GM21717 (cell line): ENCODE data around the gene CLINT1.
"Not testable (repeated sequence)": the region's sequence is repeated elsewhere in the genome, so short reads cannot be mapped to it uniquely, and the experiment has no call there.

Experiments used
- ATAC-seq: cut with Tn5 transposase; IDR thresholded peaks from one replicate; pipeline ENCODE4 v1.9.1; 2021; ENCODE audit warnings: mild to moderate bottlenecking, moderate library complexity; ENCODE audit not compliant: unreplicated experiment

CLINT1 gene

DNA sequence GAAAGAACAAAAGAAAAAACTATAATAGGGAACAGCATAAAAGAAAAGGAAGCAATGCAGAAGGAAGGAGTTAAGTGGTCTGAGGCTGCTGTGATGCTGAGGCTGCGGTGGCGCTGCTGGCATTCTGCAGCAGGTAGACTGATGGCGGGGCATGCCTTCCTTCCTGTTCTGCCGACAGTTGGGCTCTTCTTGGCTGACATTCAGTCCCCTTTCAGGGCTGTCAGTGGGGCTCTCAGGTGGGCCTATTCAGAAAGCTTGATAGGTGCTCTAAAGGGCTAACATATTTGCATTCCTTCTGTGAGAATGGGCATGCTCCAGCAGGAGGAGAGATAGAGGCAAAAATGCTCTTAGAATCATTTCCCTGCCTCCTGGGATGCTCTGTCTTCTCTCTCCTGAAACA, 5.1 kb upstream of the CLINT1 start:
- ATAC-seq = no peak

DNA sequence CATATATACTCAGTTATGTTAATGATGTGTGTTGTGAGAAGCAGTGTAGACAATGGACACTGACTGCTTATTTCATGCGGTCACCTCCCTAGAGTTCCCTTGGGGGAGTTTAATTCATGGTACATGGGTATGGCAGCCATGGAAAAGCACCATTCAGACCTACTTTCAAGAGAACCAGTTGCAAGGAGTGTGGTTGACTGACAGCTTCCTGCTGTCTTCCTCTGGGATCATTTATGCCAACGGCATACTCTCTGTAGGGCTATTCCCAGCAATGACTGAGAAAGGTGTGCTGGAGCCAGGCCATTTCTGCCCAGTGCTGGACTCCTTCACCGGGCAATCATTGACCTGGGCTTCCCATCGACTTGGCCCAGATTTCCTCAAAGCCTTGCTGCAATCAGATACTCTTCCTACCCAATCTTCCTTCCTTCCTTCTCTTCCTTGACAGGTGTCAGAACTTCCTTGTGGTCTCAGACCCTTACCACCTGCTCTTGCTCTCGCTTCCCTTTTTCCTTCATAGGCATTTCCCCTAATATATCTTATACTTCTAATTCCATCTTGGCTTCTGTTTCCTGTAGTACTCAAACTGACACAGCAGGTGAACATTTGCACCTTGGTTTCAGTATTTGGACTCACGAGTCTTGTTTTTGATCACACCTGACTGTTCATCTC, 3.4 kb upstream of the CLINT1 start:
- ATAC-seq = no peak

DNA sequence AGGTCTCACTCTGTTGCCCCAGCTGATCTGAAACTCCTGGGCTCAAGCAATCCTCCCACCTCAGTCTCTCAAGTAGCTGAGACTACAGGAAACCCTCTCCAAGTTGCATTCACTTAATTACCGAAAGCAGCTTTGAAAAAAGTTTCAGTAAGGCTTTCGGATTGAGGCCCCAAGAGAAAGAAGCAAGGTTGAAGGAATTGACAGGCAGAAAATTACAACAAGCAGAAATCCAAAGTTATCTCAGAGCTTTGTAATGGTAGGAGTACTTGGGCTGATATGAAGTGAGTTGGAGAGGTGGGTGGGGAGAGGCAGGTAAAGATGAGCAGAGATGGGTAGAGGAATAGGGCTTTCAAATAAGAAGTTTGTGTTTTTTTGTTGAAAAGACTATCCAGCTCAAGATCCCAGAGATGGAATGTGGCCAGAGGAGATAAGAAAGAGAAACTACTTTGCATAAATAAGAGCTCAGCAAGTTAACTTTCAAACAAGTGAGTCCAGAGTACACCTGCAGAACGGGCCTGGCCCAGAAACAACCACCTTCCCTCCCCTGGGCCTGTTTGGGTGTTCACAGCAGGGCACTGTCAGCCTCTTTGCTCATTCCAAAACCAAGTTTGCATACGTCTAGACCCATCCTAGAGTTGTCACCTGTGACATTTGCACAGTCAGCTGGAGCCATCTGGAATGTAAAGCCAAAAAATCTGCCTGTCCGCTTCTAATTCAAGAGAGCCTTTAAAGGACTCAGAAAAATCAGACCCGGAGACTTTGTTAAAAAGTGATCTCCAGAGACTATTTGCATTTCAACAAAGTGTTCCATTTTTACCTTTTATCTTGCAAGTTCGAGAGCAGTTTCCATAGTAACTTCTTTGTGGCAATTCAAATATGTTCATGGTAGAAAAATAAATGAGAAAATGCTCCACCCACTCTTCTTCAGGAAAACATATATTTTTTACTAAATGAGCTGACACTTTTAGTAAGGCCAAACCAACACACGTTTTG, 2.2 kb upstream of the CLINT1 start:
- ATAC-seq = peak; percentile 81

DNA sequence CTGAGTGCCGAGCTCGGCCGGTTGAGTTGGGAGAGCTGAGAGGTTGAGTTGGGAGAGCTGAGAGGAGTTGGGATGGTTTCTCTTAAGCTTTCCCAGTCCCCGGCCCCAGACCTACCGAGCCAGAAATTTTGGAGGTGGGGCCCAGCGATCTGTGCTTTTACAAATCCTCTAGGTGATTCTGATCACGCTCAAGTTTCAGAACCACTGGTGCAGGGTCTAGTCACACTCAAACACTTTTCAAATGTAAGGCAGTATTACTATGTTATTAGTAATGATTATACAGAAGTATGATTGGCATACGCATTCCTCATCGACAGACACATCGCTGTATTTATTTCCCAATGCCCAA, 256 bp upstream of the CLINT1 start:
- no peak for ATAC-seq

DNA sequence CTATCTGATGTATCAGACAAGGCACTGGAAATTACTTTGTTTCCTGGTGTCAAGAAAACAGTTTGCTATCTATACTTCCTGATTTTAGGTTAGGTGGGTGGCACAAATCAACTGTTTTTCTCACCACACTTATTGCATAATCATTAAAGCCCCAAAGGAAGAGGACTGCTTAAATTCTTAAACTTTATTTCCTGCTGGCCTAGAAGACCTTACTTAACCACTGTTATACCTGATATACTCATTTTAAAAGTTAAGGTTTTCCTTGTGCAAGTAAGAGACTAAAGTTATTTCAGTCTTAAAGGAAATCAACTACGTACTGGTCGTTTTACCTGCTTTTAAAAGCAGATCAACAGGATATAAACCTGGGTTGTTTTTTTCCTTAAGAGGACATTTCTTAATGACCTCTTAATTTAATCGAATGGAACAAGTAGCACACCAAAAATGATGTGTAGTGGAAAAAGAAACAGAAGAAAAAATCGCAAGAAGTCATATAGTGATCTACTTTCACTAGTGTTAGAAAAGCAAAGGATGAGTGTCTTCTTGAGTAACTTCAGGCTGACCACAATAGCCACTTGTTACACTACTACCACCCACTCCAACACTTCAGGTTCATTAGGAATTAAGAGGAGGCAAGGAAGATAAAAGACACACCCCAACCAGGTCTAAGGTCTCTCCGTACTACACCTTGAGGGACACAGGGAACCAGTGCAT, 974 bp downstream of the CLINT1 start:
- ATAC-seq = no peak

DNA sequence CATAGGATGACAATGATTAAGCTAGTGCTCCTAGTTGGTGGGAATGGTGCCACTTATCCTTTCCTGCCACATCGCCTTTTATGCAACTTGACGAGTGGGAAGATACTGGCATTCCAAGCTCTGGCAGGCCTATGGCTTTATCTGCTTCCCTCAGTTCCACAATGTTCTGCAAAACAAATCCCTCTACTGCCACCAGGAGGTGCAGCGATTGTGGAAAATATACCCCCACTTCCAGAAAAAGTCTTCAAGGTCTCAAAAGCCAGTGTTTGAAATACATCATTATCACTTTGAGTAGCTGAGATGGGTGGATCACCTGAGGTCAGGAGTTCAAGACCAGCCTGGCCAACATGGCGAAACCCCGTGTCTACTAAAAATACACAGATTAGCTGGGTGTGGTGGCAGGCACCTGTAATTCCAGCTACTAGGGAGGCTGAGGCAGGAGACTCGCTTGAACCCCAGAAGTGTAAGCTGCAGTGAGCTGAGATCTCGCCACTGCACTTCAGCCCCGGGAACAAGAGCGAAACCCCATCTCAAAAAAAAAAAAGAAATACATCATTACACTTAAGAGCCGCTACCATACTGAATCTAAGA, 3.4 kb downstream of the CLINT1 start:
- no peak for ATAC-seq

DNA sequence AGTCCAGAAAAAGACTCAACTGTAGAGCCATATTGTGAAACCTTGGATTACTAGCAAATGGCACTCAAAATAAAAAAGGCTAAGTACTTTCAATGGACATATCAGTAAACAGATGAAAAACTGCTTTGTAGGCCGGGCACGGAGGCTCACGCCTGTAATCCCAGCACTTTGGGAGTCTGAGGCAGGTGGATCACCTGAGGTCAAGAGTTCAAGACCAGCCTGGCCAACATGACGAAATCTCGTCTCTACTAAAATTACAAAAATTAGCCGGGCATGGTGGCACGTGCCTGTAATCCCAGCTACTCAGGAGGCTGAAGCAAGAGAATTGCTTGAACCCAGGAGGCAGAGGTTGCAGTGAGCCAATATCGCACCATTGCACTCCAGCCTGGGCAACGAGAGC, 5.6 kb downstream of the CLINT1 start:
- ATAC-seq = not testable (repeated sequence)

DNA sequence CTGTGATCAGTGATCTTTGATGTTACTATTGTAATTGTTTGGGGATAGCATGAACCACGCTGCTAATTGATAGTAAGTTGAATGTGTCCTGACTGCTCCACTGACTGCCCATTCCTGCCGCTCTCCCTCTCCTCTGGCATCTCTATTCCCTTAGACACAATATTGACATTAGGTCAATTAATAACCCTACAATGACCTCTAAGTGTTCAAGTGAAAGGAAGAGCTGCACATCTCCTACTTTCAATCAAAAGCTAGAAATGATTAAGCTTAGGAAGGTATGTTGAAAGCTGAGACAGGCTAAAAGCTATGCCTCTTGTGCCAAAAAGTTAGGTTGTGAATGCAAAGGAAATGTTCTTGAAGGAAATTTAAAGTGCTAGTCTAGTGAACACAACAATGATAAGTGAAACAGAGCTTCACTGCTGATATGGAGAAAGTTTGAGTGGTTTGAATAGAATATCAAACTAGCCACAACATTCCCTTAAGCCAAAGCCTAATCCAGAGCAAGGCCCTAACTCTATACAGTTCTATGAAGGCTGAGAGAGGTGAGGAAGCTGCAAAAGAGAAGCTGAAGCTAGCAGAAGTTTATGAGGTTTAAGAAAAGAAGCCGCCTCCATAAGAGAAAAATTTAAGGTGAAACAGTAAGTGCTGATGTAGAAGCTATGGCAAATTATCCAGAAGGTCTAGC, 12.9 kb downstream of the CLINT1 start:
- ATAC-seq = no peak

DNA sequence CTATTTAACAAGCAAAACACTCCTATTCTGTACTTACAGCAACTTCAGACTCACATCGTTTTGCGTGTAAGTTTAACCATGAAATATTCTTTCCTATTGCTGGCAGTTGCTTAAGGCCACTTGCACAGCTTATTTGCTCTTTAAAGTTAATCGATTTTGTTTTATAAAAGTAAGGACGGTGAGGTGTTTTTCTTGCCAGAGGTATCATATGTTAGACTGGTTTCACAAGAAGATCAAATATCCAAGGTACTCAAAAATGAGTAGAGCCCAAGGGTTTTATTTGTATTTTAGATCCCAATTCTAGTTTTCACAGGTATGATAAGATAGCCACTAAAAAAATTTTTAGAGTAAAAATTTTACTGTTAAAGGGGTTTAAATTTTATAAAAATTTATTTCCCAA, 16.2 kb downstream of the CLINT1 start:
- ATAC-seq = no peak

DNA sequence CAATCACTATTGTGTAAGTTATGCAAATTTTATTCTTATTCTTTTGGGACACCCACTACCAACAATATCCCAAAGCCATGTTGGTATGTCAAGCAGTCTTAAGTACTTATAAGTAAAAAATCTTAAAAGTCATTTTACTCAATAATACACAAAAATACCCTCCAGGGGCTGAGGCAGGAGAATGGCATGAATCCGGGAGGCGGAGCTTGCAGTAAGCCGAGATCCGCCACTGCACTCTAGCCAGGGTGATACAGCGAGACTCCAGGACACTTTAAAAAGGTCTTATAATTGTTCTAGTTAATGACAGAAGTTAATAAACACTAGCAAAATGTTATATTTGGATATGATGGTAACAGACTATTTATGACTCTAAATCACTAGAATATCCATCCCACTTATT, 16.8 kb downstream of the CLINT1 start:
- no peak for ATAC-seq

DNA sequence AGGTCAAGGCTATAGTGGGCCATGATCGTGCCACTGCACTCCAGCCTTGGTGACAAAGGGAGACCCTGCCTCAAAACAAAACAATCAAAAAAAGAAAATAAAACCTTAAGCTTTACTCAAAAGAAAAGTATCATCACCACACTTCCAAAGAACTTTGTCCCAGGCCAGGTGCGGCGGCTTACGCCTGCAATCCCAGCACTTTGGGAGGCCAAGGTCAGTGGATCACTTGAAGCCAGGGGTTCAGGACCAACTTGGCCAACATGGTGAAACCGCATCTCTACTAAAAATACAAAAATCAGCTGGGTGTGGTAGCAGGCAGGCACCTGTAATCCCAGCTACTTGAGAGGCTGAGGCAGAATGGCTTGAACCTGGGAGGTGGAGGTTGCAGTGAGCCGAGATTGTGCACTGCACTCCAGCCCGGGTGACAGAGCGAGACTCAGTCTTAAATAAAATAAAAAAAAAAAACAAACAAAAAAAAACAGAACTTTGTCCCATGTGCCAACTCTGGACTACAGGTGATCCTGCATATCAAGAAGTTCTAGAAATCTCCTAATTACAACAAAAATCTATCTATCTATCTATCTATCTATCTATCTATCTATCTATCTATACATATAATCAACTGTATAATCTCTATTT, 19.7 kb downstream of the CLINT1 start:
- ATAC-seq = no peak

DNA sequence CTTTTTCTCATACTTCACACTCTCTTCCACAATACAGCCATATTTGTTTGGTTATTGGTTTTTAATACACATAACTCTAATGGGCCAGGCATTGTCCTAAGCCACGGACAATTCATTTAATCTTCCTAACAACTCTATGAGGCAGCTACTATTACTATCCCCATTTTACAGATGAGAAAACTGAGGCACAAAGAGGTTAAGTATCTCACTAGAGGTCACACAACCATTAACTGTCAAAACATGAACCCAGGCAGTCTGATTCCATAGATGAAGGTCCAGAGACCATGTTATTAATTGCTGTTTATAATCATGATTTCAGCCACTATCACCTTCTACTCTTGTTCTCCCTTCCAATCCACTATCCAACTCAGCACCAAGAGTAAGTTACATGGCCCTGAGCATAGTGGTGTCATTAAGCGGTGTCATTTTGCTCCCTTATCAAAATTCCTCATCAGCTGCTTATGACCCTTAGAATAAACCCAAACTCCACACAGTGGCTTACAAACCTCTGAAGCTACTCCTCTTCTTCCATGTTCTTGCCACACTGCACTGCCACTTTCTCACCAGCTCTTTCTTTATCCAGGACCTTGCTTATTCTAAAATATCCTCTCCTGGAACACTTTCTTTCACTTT, 22.7 kb downstream of the CLINT1 start:
- ATAC-seq = no peak

DNA sequence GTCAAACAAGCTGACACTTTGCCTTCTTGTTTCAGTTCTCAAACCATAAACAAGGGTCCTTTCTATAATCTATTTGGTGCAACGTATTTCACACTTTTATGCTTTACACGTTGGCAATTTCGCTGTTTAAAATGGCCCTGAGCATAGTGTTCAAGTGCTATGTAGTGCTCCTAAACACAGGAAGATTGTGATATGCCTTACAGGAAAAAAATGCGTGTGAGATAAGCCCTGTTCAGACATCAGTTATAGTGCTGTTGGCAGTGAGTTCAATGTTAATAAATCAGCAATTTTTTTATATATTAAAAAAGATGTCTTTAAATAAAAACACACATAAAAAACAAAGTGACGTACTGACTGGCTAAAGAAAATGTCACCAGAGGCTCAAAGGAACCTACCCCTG, 23.9 kb downstream of the CLINT1 start:
- ATAC-seq = no peak

DNA sequence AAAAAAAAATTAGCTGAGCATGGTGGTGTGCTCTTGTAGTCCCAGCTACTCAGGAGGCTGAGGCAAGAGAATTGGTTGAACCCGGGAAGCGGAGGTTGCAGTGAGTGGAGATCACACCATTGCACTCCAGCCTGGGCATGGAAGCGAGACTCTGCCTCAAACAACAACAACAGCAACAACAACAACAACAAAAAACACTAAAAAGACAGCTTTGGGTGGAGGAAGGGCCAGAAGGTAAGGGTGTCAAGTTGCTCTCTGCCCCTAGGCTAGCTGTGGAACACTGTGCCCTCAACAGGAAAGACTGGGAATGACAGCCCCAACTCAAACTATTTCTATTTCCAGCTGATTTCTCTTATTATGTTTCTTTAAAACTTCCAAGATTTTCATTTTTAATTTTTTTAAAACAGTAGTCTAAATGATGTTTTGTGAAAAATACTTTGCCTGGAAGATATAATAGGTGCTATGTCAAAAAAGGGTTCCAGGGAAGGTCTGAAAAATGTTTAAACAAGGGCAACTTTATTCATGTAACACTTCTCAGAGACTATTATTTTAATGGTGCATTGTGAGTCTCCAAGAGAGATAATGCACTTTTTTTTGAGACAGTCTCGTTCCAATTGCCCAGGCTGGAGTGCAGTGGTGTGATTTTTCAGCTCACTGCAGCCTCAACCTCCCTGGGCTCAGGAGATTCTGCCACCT, 29.9 kb downstream of the CLINT1 start:
- no peak for ATAC-seq

DNA sequence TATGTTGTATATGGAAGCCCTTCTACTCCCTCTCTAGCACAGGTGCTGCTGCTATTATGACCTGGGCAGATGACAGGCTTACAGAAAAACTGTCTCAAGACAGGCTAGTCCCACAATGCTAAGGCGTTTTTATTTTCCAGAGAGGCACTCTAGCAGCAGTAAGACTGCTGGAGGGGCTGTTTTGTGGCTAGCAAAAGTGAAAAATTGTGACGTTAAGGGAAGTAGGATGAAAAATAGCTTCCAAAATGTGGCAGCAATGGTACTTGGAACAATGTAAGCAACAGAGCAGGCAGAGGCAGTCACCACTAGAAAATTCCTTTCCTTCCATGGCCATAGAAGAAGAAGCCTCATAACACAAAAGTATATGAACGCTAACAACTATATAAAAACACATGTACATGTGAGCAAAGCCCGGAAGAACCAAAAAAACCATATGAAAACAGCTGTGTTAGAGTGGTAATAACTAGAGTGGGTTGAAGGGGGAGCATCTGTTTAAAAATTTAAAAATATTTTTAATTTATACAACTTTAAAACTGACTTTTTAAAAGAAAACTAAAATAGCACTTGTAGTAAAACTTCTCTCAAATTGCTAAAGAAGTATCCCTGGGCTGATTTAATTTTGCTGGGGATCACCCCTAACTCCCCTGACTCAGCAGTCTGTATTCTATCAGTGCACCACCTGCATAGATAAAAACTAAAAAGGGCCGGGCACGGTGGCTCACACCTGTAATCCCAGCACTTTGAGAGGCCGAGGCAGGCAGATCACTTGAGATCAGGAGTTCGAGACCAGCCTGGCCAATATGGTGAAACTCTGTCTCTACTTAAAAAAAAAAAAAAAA, 30.6 kb downstream of the CLINT1 start:
- no peak for ATAC-seq

DNA sequence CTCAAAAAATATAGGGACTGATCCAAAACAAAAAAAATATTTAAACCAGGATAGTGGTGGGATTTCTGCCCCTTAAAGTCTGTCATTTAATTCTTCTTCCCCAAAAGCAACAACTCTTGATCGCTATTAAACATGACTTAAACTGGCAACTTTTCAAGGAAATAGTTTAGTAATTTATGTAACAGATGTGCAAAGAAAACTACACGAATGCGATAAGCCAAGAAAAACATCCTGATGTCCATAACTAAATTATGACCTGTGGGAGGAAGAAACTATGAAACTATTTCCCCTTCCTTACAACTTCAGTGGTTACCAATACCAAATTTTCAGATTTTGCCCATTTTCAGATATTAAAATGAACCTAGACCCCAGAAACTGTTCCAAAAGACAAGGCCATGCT, 31.5 kb downstream of the CLINT1 start:
- no peak for ATAC-seq

DNA sequence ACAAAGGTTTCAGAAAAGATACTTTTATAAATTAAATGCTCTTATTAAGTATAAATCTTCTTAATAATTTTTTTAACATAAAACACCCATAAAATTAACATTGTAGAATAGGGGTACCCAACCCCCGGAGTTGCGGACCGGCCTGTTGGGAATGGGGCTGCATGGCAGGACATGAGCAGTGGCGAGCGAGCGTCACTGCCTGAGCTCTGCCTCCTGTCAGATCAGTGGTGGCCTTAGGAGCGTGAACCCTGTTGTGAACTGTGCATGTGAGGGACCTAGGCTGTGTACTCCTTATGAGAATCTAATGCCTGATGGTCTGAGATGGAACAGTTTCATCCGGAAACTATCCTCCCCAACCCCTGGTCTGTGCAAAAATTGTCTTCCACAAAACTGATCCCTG, 35.3 kb downstream of the CLINT1 start:
- no peak for ATAC-seq
